ENCODE data around the gene ANGPTL8.

DNA sequence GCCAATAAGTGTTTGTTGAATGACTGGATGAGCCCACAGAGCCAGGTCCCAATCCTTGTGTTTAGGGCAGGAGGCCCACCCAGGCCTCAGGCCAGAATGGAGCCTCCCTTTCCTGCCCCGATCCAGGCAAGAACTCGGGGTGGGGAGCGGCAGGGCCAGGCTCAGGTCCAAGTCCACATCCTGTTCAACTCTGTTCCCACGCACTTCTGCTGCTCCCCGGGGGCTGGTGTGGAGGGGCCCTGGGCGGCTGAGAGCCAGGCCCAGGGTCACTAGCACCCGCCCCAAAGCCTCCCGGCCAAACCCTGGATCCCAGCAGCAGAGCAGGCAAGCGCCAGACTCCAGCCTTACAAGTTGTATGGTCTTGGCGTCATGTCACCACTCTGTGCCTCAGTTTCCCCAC lies 8.0 kb downstream of the ANGPTL8 start:
- TF ChIP-seq, protein P1, sequence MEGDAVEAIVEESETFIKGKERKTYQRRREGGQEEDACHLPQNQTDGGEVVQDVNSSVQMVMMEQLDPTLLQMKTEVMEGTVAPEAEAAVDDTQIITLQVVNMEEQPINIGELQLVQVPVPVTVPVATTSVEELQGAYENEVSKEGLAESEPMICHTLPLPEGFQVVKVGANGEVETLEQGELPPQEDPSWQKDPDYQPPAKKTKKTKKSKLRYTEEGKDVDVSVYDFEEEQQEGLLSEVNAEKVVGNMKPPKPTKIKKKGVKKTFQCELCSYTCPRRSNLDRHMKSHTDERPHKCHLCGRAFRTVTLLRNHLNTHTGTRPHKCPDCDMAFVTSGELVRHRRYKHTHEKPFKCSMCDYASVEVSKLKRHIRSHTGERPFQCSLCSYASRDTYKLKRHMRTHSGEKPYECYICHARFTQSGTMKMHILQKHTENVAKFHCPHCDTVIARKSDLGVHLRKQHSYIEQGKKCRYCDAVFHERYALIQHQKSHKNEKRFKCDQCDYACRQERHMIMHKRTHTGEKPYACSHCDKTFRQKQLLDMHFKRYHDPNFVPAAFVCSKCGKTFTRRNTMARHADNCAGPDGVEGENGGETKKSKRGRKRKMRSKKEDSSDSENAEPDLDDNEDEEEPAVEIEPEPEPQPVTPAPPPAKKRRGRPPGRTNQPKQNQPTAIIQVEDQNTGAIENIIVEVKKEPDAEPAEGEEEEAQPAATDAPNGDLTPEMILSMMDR (IDR thresholded peaks at IDR 0.05; ENCODE audit: low read depth, low read length), result no peak
- TF ChIP-seq EZH2phosphoT487 (IDR thresholded peaks at IDR 0.05; ENCODE audit: low read depth), result no peak
